Measurements from ENCODE around the gene NCOA3.
A peak's percentile ranks its signal among the peaks of the same experiment; 100 is the strongest.
"Not testable (repeated sequence)": the region's sequence is repeated elsewhere in the genome, so short reads cannot be mapped to it uniquely, and the experiment has no call there.

Gene NCOA3

GRCh38 chr20:47501116-47501481 lies 588 bp upstream of the NCOA3 start:
- no peak for ATAC-seq
- no peak for DNase-seq

- no peak for ATAC-seq
- peak; percentile 44 for DNase-seq
These were observed 868 bp downstream of the NCOA3 start for GRCh38 chr20:47502271-47503239.

DNA sequence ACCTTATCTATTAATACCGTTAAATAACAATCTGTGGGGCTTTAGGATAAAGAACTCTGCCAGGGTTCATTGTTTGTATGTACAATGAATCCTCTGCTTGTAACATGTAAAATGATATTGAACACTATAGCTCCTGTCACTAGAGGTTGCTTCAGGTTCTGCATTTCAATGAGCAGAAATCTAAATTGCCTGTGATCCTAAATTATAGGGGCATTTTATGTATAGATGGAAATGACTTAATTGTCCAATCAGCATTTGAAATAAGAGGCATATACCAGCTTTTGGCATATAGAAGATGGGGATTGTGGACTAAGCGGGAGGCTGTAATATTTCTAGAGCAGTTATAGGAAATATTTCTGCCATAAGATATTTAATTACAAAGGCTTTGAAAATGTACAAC lies 2.0 kb downstream of the NCOA3 start:
- DNase-seq (no peak), ATAC-seq (no peak)

GRCh38 chr20:47506335-47506734 lies 4.6 kb downstream of the NCOA3 start:
- DNase-seq = no peak
- no peak for ATAC-seq

GRCh38 chr20:47506850-47507249 lies 5.2 kb downstream of the NCOA3 start:
- no peak for DNase-seq
- ATAC-seq = no peak

GRCh38 chr20:47507275-47507981 lies 5.7 kb downstream of the NCOA3 start:
- peak; percentile 55 for ATAC-seq
- DNase-seq = not testable (repeated sequence)

- DNase-seq = no peak
- ATAC-seq = no peak
These were observed 6.6 kb downstream of the NCOA3 start for GRCh38 chr20:47508278-47508677.

GRCh38 chr20:47509104-47509661 lies 7.5 kb downstream of the NCOA3 start:
- ATAC-seq (peak; percentile 50), DNase-seq (no peak)

DNA sequence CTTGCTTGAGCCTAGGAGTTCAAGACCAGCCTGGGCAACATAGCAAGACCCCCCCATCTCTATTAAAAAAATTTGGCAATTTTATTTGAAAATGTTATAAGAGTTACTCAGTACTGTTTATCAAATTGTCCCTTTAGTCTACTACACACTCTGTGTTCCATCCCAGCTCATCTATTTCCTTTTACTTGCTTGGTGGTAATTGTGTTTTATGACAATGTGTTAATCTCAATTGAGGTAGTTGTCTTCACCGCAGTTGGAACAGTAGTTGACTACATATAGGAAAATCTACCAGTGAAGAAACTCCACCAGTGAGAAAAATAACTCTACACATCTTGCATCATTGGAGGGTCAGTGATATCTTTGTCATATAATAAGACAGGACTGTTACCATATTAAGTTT lies 8.0 kb downstream of the NCOA3 start:
- ATAC-seq = no peak

DNA sequence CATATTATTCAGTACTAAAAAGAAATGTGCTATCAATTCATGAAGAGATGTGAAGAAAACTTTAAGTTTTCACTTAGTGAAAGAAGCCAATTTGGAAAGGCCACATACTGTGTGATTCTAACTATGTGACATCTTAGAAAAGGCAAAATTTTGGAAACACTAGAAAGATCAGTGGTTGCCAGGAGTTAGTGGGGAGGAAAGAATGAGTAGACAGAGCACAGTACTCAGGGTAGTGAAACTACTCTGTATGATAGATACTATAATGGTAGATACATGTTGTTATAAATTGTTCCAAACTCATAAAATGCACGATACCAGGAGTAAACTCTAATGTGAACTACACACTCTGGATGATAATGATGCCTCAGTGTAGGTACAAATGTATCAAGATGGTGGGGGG lies 14.2 kb downstream of the NCOA3 start:
- peak; percentile 96 for ATAC-seq

More for the DNA sequence above, 8.0 kb downstream of the NCOA3 start:
- DNase-seq = no peak

GRCh38 chr20:47521059-47521808 lies 19.5 kb downstream of the NCOA3 start:
- DNase-seq (no peak), ATAC-seq (no peak)

More for the DNA sequence above, 14.2 kb downstream of the NCOA3 start:
- no peak for DNase-seq

DNA sequence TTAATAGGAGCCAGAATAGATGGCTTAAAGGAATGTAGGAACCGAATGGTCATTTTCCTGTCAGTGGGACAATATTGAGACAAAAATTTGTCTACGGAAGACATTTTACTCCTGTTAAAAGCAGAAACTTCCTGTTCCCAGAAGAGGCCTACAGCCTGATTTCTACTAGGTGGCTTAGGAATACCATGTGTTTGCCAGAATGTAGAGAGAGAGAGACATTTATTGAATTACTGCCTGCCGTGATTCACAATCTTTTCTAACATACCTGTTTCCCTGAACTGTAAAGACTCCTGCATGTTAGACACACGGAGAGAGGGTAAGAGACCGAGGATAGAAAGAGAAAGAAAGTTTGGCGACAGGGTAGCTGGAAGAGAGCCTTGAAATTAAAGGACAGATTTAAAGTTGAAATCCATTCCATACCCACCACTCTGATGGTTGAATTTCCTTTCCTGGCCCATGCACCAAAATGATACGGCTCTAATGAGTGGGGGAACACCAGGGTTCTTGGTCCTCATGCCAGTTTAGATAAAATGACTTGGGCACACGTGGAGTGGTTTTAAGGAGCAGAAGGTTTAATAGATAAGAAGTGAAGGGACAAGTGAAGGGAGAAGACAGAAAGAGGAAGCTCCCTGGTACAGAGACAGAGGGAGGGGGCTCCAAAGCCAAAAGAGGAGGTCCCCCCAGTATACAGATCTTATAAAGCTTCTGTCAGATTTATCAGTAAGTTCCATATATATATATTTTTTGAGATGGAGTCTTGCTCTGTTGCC lies 22.5 kb downstream of the NCOA3 start:
- DNase-seq (no peak), ATAC-seq (no peak)

GRCh38 chr20:47527004-47527800 lies 25.5 kb downstream of the NCOA3 start:
- DNase-seq (no peak), ATAC-seq (no peak)

DNA sequence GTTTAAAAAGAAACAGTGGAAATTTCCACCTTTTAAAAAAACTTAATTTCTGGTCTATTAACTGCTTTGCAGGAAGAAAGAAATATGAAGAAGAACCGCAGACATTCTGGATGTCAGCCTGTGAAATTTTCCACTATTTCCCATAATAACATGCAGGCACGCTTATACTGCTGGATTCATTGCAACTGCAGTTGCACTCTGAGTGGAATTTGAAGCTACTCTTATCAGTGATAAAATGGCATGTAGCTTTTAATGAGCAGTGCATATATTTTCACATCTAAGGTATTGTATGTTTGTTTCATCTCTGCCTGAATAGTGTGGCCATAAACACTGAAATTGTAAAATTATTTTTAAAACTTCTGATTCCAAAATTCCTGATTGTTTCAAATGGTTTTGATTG lies 28.2 kb downstream of the NCOA3 start:
- DNase-seq = no peak
- no peak for ATAC-seq

GRCh38 chr20:47531458-47531857 lies 29.8 kb downstream of the NCOA3 start:
- DNase-seq = no peak
- ATAC-seq = no peak

DNA sequence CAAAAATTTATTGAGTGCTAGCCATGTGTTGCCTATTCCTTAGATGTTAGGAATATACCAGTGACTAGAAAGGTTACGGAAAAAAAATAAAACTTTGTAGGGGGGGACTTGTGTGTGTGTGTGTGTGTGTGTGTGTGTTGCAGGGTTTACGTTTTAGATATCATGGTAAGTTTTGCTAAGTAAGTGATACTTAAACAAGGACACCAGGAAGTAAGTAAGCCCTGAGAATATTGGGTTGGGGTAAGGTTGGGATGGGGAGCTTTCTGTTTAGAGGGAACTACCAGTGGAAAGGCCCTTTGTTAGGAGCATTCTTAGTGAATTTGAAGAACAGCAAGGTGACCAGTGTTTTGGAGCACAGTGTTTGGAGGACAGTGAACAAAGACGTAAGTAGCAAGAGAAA lies 30.3 kb downstream of the NCOA3 start:
- no peak for ATAC-seq
- no peak for DNase-seq

- ATAC-seq = no peak
- DNase-seq = no peak
These were observed 31.9 kb downstream of the NCOA3 start for GRCh38 chr20:47533518-47534062.

GRCh38 chr20:47534405-47534804 lies 32.7 kb downstream of the NCOA3 start:
- no peak for ATAC-seq

GRCh38 chr20:47535088-47535487 lies 33.4 kb downstream of the NCOA3 start:
- peak; percentile 40 for ATAC-seq
- DNase-seq = no peak

More at GRCh38 chr20:47534405-47534804, 32.7 kb downstream of the NCOA3 start:
- DNase-seq = no peak

DNA sequence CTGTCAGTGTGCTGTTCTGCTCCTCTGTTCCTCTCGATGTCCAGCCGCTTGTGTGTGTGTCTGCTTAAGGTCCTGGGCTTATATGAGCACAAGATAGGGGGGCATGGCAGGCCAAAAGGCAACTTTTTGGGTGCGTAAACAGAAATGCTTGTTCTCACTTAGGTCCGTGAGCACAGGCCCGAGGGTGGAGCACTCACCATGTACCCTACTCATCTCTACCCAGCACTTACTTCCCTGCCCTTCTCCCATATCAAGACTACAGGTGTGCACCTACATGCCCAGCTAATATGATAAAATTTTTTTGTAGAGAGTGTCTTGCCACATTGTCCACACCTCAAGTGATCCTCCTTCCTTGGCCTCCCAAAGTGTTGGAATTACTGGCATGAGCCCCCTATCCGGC lies 34.3 kb downstream of the NCOA3 start:
- ATAC-seq (no peak), DNase-seq (no peak)
